Psoas muscle (tissue), 8 donors: ENCODE measurements around the gene TP53INP2. TPM values are rescaled to one million over a fixed set of nuclear protein-coding genes. Genes with fewer than 3 reads are reported as not detected.

ENCODE experiments used
- ATAC-seq, 4 donors: fragments of 200-7000 bp; cut with Tn5 transposase; one replicate each; pipeline ENCODE4 v1.9.1; 2020; ENCODE audit warnings: moderate library complexity in 3 of 4, mild to moderate bottlenecking in 2 of 4
- DNase-seq, 2 donors: peaks; one replicate each; pipeline ENCODE4 v3.0.0-alpha.2; 2020
- H3K27ac ChIP-seq: fragments of 200-600 bp; one replicate; pipeline ENCODE4 v1.8.0; 2022
- H3K27me3 ChIP-seq, 3 donors: fragments of 200-600 bp in 1 of 3; one replicate each; pipeline versions ENCODE4 v1.6.1 to v1.8.0; 2013 to 2022; ENCODE audit warnings: low read length in 2 of 3, mild to moderate bottlenecking in 2 of 3, moderate library complexity in 1 of 3; ENCODE audit not compliant: insufficient read depth in 3 of 3
- H3K36me3 ChIP-seq, 2 donors: fragments of 200-600 bp in 1 of 2; one replicate each; pipeline versions ENCODE4 v1.6.1 to v1.8.0; 2013 to 2022; ENCODE audit warnings: low read depth in 1 of 2, mild to moderate bottlenecking in 1 of 2, moderate library complexity in 1 of 2; ENCODE audit not compliant: insufficient read depth in 1 of 2
- H3K4me1 ChIP-seq: fragments of 200-600 bp; one replicate; pipeline ENCODE4 v1.8.0; 2022
- H3K4me3 ChIP-seq: fragments of 200-600 bp; one replicate; pipeline ENCODE4 v1.8.0; 2022; ENCODE audit warnings: mild to moderate bottlenecking
- H3K9me3 ChIP-seq: fragments of 200-600 bp; one replicate; pipeline ENCODE4 v1.8.0; 2022
- CTCF ChIP-seq: fragments of 200-600 bp; IDR thresholded peaks from one replicate; pipeline ENCODE4 v1.8.0; 2022; ENCODE audit warnings: antibody characterized with exemption
- WGBS, 3 donors: extraction: QIAGEN DNeasy Blood & Tissue Kit; methylation state at CpG; one replicate each; pipeline versions ENCODE4 v1.1.6 to v1.1.7; 2013; 5-methylcytosine and 5-hydroxymethylcytosine counted together
- intact Hi-C, 2 donors: fragments of 100-400 bp; cut with DNase I; formaldehyde crosslinking; loops; one replicate each; pipeline versions ENCODE4 v1.11.0 to v1.14.2; 2022
- polyA plus RNA-seq, 3 donors: library from polyadenylated mRNA; stranded (reverse); fragments of 200-250 nt; gene quantifications; one replicate each; pipeline ENCODE4 v1.2.3, GENCODE V29; 2013
- total RNA-seq, 4 donors: library from RNA; stranded (reverse); fragmentation: NEBNext Ultra II Directional in 2 of 4; extraction: Animal tissue kit (Norgen Biotek cat#: 25700) in 2 of 4; gene quantifications; one replicate each; pipeline versions ENCODE4 v1.2.1 to v1.2.4, GENCODE V29; 2021 to 2023
- donor health status: healthy with polysubstance abuse.
- donor health status: DM: no; HTN: no; CAD: no; lungs with moderate emphysema.
- donor health status: Bipolar disorder and iron deficiency.
- donor health status: healthy.
- donor health status: DM: yes; HTN: yes; CAD: no.
- donor health status: DM: no; HTN: no; CAD: no.
- donor health status: DM: no; HTN: no; CAD: no.
- donor health status: DM: yes; HTN: yes; CAD: no.

TP53INP2 gene
- total and polyA plus RNA-seq, 7 donors, result 20.5 to 42.8 (median 24.7) TPM

GRCh38 chr20:34747479-34747878 lies 43.3 kb downstream of the TP53INP2 start:
- Histone ChIP-seq H3K27me3 (no peaks in the 10 kb centered on the region), H3K36me3 (peaks cover 12 to 96% of the 10 kb centered on the region in 2 donors), H3K4me3 (no peak overlapping the region), H3K27ac (no peak overlapping the region), H3K4me1 (no peaks in the 10 kb centered on the region), H3K9me3 (no peaks in the 10 kb centered on the region)
- DNase-seq, result no peak
- ATAC-seq, result no peak
- no peak for TF ChIP-seq CTCF
- WGBS, 3 donors, result 86 to 96% (median 89%) methylated on average over 2 of the region's 2 CpGs
- intact Hi-C loops, result no loop called here

- Histone ChIP-seq H3K9me3 (no peaks in the 10 kb centered on the region), H3K27ac (no peak overlapping the region), H3K4me3 (no peak overlapping the region), H3K4me1 (no peaks in the 10 kb centered on the region), H3K36me3 (peaks cover 7 to 94% of the 10 kb centered on the region in 2 donors), H3K27me3 (no peaks in the 10 kb centered on the region)
- DNase-seq, result no peak
- 91 to 99% (median 94%) methylated on average over 2 of the region's 2 CpGs for WGBS, 3 donors
- no peak for TF ChIP-seq CTCF
- ATAC-seq, result no peak
- intact Hi-C loops, result no loop called here
Observed at GRCh38 chr20:34748709-34749108, 44.6 kb downstream of the TP53INP2 start.

GRCh38 chr20:34750484-34750883 lies 46.3 kb downstream of the TP53INP2 start:
- Histone ChIP-seq H3K4me3 (no peak overlapping the region), H3K27ac (no peak overlapping the region), H3K36me3 (peaks cover 3 to 94% of the 10 kb centered on the region in 2 donors), H3K27me3 (no peaks in the 10 kb centered on the region), H3K4me1 (no peaks in the 10 kb centered on the region), H3K9me3 (no peaks in the 10 kb centered on the region)
- no peak for TF ChIP-seq CTCF
- intact Hi-C loops, result loop anchor here in 1 of 2 donors (10.0 kb wide), 1 partner anchor 176 kb away; no protein-coding TSS in a partner anchor
- 48 to 68% (median 68%) methylated on average over 2 of the region's 2 CpGs for WGBS, 3 donors
- DNase-seq, result no peak
- no peak for ATAC-seq

- no peaks in the 10 kb centered on the region for H3K4me1 ChIP-seq
- intact Hi-C loops, result loop anchor here in 1 of 2 donors (10.0 kb wide), 1 partner anchor 177 kb away; no protein-coding TSS in a partner anchor
- H3K27me3 ChIP-seq, result no peaks in the 10 kb centered on the region
- no peak for TF ChIP-seq CTCF
- WGBS, 3 donors, result 76 to 85% (median 84%) methylated on average over 3 of the region's 3 CpGs
- ATAC-seq (peak in 2 of 4 donors; percentile 67 to 76), DNase-seq (no peak)
- H3K27ac ChIP-seq, result no peak overlapping the region
- no peak overlapping the region for H3K4me3 ChIP-seq
- peaks cover 3 to 91% of the 10 kb centered on the region in 2 donors for H3K36me3 ChIP-seq
- H3K9me3 ChIP-seq, result no peaks in the 10 kb centered on the region
Observed at GRCh38 chr20:34751453-34751852, 47.3 kb downstream of the TP53INP2 start.
